Skeletal muscle satellite cell (primary cell): Measurements from ENCODE around the gene DGCR8.
"Not testable (repeated sequence)": the region's sequence is repeated elsewhere in the genome, so short reads cannot be mapped to it uniquely, and the experiment has no call there.

Source experiments
- H3K27me3 ChIP-seq: 2 replicates; pipeline ENCODE4 v1.7.0; 2013; ENCODE audit warnings: low read length; ENCODE audit not compliant: control insufficient read depth, insufficient read depth
- H3K36me3 ChIP-seq: 2 replicates; pipeline ENCODE4 v1.7.0; 2013; ENCODE audit warnings: mild to moderate bottlenecking, control low read depth, low read length; ENCODE audit not compliant: insufficient read depth
- H3K4me1 ChIP-seq: 2 replicates; pipeline ENCODE4 v1.7.0; 2013; ENCODE audit warnings: low read length; ENCODE audit not compliant: control insufficient read depth, insufficient read depth
- H3K4me2 ChIP-seq: 2 replicates; pipeline ENCODE4 v1.7.0; 2013; ENCODE audit warnings: mild to moderate bottlenecking, low read length
- H3K4me3 ChIP-seq: 2 replicates; pipeline ENCODE4 v1.7.0; 2013; ENCODE audit warnings: low read length
- H3K9ac ChIP-seq: 2 replicates; pipeline ENCODE4 v1.7.0; 2013; ENCODE audit warnings: mild to moderate bottlenecking, low read depth, low read length, moderate library complexity
- H3K9me3 ChIP-seq: replicated peaks from 2 replicates; pipeline ENCODE4 v1.7.0; 2013; ENCODE audit warnings: mild to moderate bottlenecking, control low read depth, low read length

DGCR8 gene

GRCh38 chr22:20151276-20151588 is 71.2 kb downstream of the DGCR8 start:
- Histone ChIP-seq H3K36me3 (no peaks in the 10 kb centered on the region), H3K9me3 (no peaks in the 10 kb centered on the region), H3K9ac (no peak overlapping the region), H3K4me2 (no peak overlapping the region), H3K4me1 (peaks cover 4% of the 10 kb centered on the region), H3K27me3 (no peaks in the 10 kb centered on the region), H3K4me3 (no peak overlapping the region)

DNA sequence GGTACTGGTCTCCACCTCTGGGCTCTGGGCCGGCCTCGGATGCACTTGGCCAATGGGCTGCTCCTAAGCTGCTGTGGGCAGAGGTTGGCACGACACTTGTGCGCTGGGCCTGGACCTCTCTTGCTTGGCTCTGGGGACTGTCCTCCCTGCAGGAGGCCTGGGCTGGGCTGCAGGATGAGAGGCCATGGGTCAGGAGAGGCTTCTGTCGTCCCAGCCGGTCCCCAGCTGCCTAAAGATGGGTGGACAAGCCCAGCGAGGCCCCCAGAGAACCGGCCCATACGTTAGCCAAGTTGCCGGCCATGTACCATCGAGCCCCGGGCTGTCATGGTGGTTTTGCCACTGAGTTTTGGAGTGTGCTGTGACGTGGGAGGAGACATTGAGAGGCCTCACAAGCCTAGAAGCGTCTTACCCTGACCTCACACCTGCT is 72.4 kb downstream of the DGCR8 start:
- Histone ChIP-seq H3K9me3 (no peaks in the 10 kb centered on the region), H3K9ac (no peak overlapping the region), H3K36me3 (no peaks in the 10 kb centered on the region), H3K4me1 (no peaks in the 10 kb centered on the region), H3K4me3 (no peak overlapping the region), H3K27me3 (no peaks in the 10 kb centered on the region), H3K4me2 (no peak overlapping the region)

GRCh38 chr22:20153945-20154344 is 73.9 kb downstream of the DGCR8 start:
- Histone ChIP-seq H3K36me3 (no peaks in the 10 kb centered on the region), H3K4me1 (no peaks in the 10 kb centered on the region), H3K4me3 (no peak overlapping the region), H3K27me3 (no peaks in the 10 kb centered on the region), H3K9me3 (no peaks in the 10 kb centered on the region), H3K4me2 (no peak overlapping the region), H3K9ac (no peak overlapping the region)

GRCh38 chr22:20154602-20155187 is 74.7 kb downstream of the DGCR8 start:
- H3K9ac ChIP-seq, result no peak overlapping the region
- H3K9me3 ChIP-seq, result no peaks in the 10 kb centered on the region
- H3K4me1 ChIP-seq, result no peaks in the 10 kb centered on the region
- H3K4me3 ChIP-seq, result peak overlapping the region; percentile 52
- H3K36me3 ChIP-seq, result no peaks in the 10 kb centered on the region
- no peaks in the 10 kb centered on the region for H3K27me3 ChIP-seq
- H3K4me2 ChIP-seq, result peak overlapping the region; percentile 71

DNA sequence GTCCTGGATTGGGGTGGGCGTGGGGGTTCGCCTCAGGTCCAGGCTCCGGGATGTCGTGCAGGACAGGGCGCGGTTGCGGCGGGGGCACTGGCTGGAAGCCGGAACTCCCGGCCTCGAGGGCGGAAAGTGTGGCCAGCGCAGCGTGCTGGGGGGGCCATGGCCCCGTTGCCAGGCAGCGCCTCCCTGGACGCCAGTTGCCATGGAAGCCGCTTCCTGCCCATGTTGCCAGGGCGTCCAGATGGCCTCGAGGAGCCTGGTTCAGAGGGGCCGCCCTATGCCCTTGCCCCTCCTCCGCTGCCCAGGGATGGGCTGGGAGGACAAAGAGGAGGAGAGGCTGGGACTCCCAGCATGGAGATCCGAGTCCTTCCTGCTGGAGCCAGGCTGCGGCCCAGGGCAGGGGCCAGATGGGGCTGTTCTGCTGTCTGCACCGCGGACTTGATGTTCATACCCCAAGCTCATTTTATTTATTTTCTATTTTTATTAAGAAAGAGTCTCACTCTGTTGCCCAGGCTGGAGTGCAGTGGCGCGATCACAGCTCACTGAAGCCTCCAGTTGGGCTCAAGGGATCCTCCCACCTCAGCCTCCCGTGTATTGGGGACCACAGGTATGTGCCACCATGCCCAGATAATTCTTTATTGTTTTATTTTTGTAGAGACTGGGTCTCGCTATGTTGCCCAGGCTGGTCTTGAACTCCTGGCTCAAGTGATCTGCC is 75.4 kb downstream of the DGCR8 start:
- Histone ChIP-seq H3K4me1 (no peaks in the 10 kb centered on the region), H3K36me3 (no peaks in the 10 kb centered on the region), H3K4me2 (peak overlapping the region; percentile 71), H3K4me3 (peak overlapping the region; percentile 52), H3K9ac (no peak overlapping the region), H3K9me3 (no peaks in the 10 kb centered on the region), H3K27me3 (peaks cover 5% of the 10 kb centered on the region)

GRCh38 chr22:20156042-20156389 is 76.0 kb downstream of the DGCR8 start:
- Histone ChIP-seq H3K4me1 (no peaks in the 10 kb centered on the region), H3K27me3 (peaks cover 5% of the 10 kb centered on the region), H3K9me3 (no peaks in the 10 kb centered on the region), H3K4me3 (no peak overlapping the region), H3K9ac (no peak overlapping the region), H3K36me3 (no peaks in the 10 kb centered on the region), H3K4me2 (no peak overlapping the region)

- H3K4me1 ChIP-seq, result no peaks in the 10 kb centered on the region
- no peaks in the 10 kb centered on the region for H3K36me3 ChIP-seq
- H3K4me2 ChIP-seq, result no peak overlapping the region
- no peak overlapping the region for H3K9ac ChIP-seq
- H3K4me3 ChIP-seq, result no peak overlapping the region
- peaks cover 5% of the 10 kb centered on the region for H3K27me3 ChIP-seq
- no peaks in the 10 kb centered on the region for H3K9me3 ChIP-seq
Observed at GRCh38 chr22:20156611-20157429, 76.8 kb downstream of the DGCR8 start.

DNA sequence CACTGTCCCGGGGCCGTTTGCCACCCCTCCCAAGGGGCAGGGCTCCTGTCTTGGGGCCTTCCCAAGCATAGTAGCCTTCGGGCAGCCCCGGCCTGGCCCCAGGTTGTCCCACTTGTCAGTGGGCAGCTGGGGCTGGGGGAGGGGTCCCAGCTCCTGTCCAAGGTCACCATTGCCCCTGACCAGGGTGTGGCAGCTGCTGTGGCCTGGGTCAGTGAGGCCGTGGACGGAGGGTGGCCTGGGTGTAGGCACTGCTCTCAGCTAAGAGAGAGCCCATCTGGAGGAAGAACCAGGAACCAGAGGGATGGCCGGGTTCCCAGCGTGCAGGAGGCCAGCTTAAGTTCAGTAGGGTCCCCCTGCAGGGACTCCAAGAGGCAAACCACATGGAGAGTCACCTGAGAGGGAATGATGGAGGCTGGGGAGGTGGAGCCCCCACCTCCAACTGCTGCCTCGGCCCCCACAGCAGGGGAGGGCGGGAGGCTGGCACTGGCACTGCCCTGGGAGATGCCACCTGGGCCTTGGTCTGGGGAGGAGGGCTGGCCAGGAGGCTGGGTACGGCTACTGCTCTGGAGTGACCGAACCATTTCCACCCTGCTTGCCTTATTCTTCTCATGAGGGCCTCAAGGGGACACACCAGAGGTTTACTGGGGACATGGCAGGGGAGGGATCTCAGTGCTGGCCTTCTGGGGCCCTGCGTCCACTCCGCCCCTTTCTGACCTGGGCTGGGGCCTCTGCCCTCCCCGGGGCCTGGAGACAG is 77.6 kb downstream of the DGCR8 start:
- Histone ChIP-seq H3K9ac (no peak overlapping the region), H3K27me3 (peaks cover 5% of the 10 kb centered on the region), H3K9me3 (no peaks in the 10 kb centered on the region), H3K4me1 (no peaks in the 10 kb centered on the region), H3K4me2 (no peak overlapping the region), H3K4me3 (no peak overlapping the region), H3K36me3 (no peaks in the 10 kb centered on the region)

DNA sequence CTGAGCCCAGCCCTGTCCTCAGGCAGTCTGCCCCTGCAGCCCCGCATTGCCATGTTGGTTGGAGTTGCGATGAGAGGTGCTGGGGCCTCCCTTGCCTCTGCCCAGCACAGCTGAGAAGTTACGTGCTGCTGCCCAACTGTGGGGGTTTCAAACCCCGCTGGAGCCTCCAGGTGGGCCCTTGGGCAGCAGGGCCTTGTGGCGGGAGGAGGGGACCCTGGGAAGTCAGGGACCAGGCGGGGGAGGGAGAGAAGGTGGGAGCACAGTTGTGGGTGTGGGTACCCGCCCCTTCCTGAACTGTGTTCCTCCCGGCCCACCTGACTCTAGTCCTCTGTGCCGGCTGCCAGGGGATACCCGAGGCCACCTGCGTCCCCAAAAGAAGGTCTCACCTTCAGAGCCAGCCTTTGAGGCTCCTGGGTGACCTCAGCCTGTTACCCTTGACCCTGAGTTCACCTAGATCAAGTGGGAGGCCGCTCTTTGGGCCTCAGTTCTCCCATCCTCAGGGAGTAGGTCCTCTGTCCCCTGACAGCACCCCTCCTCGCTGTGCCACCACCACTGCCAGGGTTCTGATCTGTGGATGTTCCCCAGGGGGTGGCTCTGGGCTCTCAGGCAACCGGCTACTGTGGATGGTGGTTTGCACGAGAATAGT is 78.5 kb downstream of the DGCR8 start:
- no peak overlapping the region for H3K9ac ChIP-seq
- no peak overlapping the region for H3K4me3 ChIP-seq
- no peaks in the 10 kb centered on the region for H3K4me1 ChIP-seq
- H3K36me3 ChIP-seq, result no peaks in the 10 kb centered on the region
- no peak overlapping the region for H3K4me2 ChIP-seq
- H3K9me3 ChIP-seq, result no peaks in the 10 kb centered on the region
- peaks cover 5% of the 10 kb centered on the region for H3K27me3 ChIP-seq

DNA sequence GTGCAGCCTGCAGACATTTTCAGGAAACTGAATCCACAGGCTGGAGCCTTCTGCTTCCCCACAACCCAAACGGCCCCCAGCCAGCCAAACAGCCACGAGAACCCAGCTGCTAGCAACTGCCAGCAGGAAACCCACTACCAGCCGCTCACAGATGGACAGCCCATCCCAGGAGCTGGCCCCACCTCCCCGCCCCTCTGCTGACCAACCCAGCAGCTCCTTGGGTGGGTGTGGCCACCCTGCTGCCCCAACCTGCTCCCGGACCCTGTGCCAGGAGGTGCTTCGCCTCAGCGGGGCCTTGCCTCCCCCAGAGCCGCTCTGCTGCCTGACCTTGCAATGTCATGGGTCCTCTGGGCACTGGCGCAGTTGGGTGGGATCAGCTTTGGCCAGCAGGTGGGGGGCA is 79.0 kb downstream of the DGCR8 start:
- Histone ChIP-seq H3K9ac (no peak overlapping the region), H3K4me1 (no peaks in the 10 kb centered on the region), H3K36me3 (no peaks in the 10 kb centered on the region), H3K4me2 (no peak overlapping the region), H3K27me3 (peaks cover 5% of the 10 kb centered on the region), H3K9me3 (no peaks in the 10 kb centered on the region), H3K4me3 (no peak overlapping the region)

GRCh38 chr22:20159531-20159930 is 79.5 kb downstream of the DGCR8 start:
- H3K9me3 ChIP-seq, H3K4me1 ChIP-seq, H3K4me2 ChIP-seq, H3K27me3 ChIP-seq, H3K9ac ChIP-seq, H3K36me3 ChIP-seq, H3K4me3 ChIP-seq: not testable (repeated sequence)
